ENCODE results near the gene TFEB. TPM values are rescaled to one million over a fixed set of nuclear protein-coding genes. Genes with fewer than 3 reads are reported as not detected.

The TFEB gene
- total RNA-seq, 2 donors from 2014 or later = 16.9 to 21.7 TPM

GRCh38 chr6:41638935-41639808 lies 96.2 kb downstream of the TFEB start:
- peak overlapping the region; percentile 35 for H3K4me3 ChIP-seq
- no peak for TF ChIP-seq CTCF (IDR thresholded peaks at IDR 0.05)
- H3K4me1 ChIP-seq = peaks cover 3% of the 10 kb centered on the region
- H3K9me3 ChIP-seq = no peaks in the 10 kb centered on the region
- H3K27me3 ChIP-seq = peaks cover 32% of the 10 kb centered on the region
- no peaks in the 10 kb centered on the region for H3K36me3 ChIP-seq
- intact Hi-C loops (cut with DNase I) = no loop called here
- DNase-seq = no peak
- no peak overlapping the region for H3K27ac ChIP-seq
- H3K9ac ChIP-seq (ENCODE audit: low read depth in 2 of 2, low read length in 2 of 2) = no peak overlapping the region

- H3K9me3 ChIP-seq = no peaks in the 10 kb centered on the region
- H3K27ac ChIP-seq = no peak within 1 kb of the TSS
- H3K36me3 ChIP-seq = no peaks in the 10 kb centered on the region
- intact Hi-C loops (cut with DNase I) = no loop called here
- no peak for DNase-seq
- H3K9ac ChIP-seq (ENCODE audit: low read depth in 2 of 2, low read length in 2 of 2) = peak within 1 kb of the TSS in 1 of 2 donors; percentile 43
- H3K4me3 ChIP-seq = peak within 1 kb of the TSS; percentile 35
- peaks cover 3% of the 10 kb centered on the region for H3K4me1 ChIP-seq
- no peak for TF ChIP-seq CTCF (IDR thresholded peaks at IDR 0.05)
- H3K27me3 ChIP-seq = peaks cover 32% of the 10 kb centered on the region
Observed at GRCh38 chr6:41638002-41638934, 97.1 kb downstream of the TFEB start, which contains the start of gene MDFI. Gene MDFI (plus strand): TSS chr6:41638468. CDS start chr6:41638750, 282 bp downstream.

GRCh38 chr6:41637194-41638001 lies 98.0 kb downstream of the TFEB start:
- Histone ChIP-seq H3K27ac (no peak overlapping the region), H3K36me3 (no peaks in the 10 kb centered on the region), H3K9ac (ENCODE audit: low read depth in 2 of 2, low read length in 2 of 2) (peak overlapping the region in 1 of 2 donors; percentile 30), H3K4me1 (peaks cover 3% of the 10 kb centered on the region), H3K4me3 (peak overlapping the region; percentile 35), H3K9me3 (no peaks in the 10 kb centered on the region), H3K27me3 (peaks cover 32% of the 10 kb centered on the region)
- no peak for DNase-seq
- intact Hi-C loops (cut with DNase I) = no loop called here
- no peak for TF ChIP-seq CTCF (IDR thresholded peaks at IDR 0.05)

- H3K27me3 ChIP-seq = peaks cover 32% of the 10 kb centered on the region
Observed at GRCh38 chr6:41636833-41637193, 98.6 kb downstream of the TFEB start.

More at GRCh38 chr6:41636833-41637193, 98.6 kb downstream of the TFEB start:
- no peak overlapping the region for H3K9ac ChIP-seq (ENCODE audit: low read depth in 2 of 2, low read length in 2 of 2)
- intact Hi-C loops (cut with DNase I) = no loop called here
- no peaks in the 10 kb centered on the region for H3K9me3 ChIP-seq
- H3K4me3 ChIP-seq = peak overlapping the region; percentile 35
- DNase-seq = peak; percentile 67
- H3K27ac ChIP-seq = no peak overlapping the region
- no peak for TF ChIP-seq CTCF (IDR thresholded peaks at IDR 0.05)
- no peaks in the 10 kb centered on the region for H3K36me3 ChIP-seq
- peaks cover 3% of the 10 kb centered on the region for H3K4me1 ChIP-seq
